ENCODE measurements around the gene NBEA. TPM values are rescaled to one million over a fixed set of nuclear protein-coding genes. Genes with fewer than 3 reads are reported as not detected.

NBEA gene
- total and polyA plus RNA-seq, 2 experiments from 2014 or later = 9.1 to 29.1 TPM

GRCh38 chr13:35162420-35162819, 220.3 kb downstream of the NBEA start:
- Histone ChIP-seq H3K4me1 (ENCODE audit: insufficient read depth) (peaks cover 10% of the 10 kb centered on the region; the same call in 1 of the 2 replicates), H4K20me1 (replicated peaks; ENCODE audit: insufficient read depth) (no peaks in the 10 kb centered on the region), H3K79me2 (replicated peaks; ENCODE audit: insufficient read depth) (no peaks in the 10 kb centered on the region), H3K27ac (ENCODE audit: low read depth) (no peak overlapping the region), H3K27me3 (ENCODE audit: insufficient read depth) (no peaks in the 10 kb centered on the region), H3K4me2 (no peak overlapping the region), H3K9me2 (ENCODE audit: insufficient read depth) (no peaks in the 10 kb centered on the region), H2AFZ (no peak overlapping the region), H3K4me3 (no peak overlapping the region), H3F3A (replicated peaks; ENCODE audit: low read depth) (no peaks in the 10 kb centered on the region), H3K36me3 (ENCODE audit: insufficient read depth) (no peaks in the 10 kb centered on the region)
- H3K4me1 Mint-ChIP-seq = peaks cover 27% of the 10 kb centered on the region; the same call in 2 of the 3 replicates
- H3K4me3 Mint-ChIP-seq = no peak overlapping the region
- no peak for DNase-seq (ENCODE audit: low spot score)
- peaks cover 8% of the 10 kb centered on the region; the same call in 2 of the 3 replicates for H3K36me3 Mint-ChIP-seq (ENCODE audit: low read depth)
- H3K9me3 Mint-ChIP-seq = no peaks in the 10 kb centered on the region
- TF ChIP-seq, protein P1, sequence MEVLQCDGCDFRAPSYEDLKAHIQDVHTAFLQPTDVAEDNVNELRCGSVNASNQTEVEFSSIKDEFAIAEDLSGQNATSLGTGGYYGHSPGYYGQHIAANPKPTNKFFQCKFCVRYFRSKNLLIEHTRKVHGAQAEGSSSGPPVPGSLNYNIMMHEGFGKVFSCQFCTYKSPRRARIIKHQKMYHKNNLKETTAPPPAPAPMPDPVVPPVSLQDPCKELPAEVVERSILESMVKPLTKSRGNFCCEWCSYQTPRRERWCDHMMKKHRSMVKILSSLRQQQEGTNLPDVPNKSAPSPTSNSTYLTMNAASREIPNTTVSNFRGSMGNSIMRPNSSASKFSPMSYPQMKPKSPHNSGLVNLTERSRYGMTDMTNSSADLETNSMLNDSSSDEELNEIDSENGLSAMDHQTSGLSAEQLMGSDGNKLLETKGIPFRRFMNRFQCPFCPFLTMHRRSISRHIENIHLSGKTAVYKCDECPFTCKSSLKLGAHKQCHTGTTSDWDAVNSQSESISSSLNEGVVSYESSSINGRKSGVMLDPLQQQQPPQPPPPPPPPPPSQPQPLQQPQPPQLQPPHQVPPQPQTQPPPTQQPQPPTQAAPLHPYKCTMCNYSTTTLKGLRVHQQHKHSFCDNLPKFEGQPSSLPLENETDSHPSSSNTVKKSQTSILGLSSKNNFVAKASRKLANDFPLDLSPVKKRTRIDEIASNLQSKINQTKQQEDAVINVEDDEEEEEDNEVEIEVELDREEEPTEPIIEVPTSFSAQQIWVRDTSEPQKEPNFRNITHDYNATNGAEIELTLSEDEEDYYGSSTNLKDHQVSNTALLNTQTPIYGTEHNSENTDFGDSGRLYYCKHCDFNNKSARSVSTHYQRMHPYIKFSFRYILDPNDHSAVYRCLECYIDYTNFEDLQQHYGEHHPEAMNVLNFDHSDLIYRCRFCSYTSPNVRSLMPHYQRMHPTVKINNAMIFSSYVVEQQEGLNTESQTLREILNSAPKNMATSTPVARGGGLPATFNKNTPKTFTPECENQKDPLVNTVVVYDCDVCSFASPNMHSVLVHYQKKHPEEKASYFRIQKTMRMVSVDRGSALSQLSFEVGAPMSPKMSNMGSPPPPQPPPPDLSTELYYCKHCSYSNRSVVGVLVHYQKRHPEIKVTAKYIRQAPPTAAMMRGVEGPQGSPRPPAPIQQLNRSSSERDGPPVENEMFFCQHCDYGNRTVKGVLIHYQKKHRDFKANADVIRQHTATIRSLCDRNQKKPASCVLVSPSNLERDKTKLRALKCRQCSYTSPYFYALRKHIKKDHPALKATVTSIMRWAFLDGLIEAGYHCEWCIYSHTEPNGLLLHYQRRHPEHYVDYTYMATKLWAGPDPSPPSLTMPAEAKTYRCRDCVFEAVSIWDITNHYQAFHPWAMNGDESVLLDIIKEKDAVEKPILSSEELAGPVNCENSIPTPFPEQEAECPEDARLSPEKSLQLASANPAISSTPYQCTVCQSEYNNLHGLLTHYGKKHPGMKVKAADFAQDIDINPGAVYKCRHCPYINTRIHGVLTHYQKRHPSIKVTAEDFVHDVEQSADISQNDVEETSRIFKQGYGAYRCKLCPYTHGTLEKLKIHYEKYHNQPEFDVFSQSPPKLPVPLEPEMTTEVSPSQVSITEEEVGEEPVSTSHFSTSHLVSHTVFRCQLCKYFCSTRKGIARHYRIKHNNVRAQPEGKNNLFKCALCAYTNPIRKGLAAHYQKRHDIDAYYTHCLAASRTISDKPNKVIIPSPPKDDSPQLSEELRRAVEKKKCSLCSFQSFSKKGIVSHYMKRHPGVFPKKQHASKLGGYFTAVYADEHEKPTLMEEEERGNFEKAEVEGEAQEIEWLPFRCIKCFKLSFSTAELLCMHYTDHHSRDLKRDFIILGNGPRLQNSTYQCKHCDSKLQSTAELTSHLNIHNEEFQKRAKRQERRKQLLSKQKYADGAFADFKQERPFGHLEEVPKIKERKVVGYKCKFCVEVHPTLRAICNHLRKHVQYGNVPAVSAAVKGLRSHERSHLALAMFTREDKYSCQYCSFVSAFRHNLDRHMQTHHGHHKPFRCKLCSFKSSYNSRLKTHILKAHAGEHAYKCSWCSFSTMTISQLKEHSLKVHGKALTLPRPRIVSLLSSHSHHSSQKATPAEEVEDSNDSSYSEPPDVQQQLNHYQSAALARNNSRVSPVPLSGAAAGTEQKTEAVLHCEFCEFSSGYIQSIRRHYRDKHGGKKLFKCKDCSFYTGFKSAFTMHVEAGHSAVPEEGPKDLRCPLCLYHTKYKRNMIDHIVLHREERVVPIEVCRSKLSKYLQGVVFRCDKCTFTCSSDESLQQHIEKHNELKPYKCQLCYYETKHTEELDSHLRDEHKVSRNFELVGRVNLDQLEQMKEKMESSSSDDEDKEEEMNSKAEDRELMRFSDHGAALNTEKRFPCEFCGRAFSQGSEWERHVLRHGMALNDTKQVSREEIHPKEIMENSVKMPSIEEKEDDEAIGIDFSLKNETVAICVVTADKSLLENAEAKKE (CRISPR knock-in tag; IDR thresholded peaks at IDR 0.05) = no peak
- TF ChIP-seq EZH2 (IDR thresholded peaks at IDR 0.05; ENCODE audit: low read depth, unreplicated experiment) (no peak), POLR2AphosphoS5 (IDR thresholded peaks at IDR 0.05; ENCODE audit: low read depth) (no peak), ETS1 (IDR thresholded peaks at IDR 0.05) (no peak), ZNF114 (CRISPR knock-in tag; IDR thresholded peaks at IDR 0.05) (no peak), JUNB (IDR thresholded peaks at IDR 0.05; ENCODE audit: unreplicated experiment) (no peak)
- TF ChIP-seq, protein P2, sequence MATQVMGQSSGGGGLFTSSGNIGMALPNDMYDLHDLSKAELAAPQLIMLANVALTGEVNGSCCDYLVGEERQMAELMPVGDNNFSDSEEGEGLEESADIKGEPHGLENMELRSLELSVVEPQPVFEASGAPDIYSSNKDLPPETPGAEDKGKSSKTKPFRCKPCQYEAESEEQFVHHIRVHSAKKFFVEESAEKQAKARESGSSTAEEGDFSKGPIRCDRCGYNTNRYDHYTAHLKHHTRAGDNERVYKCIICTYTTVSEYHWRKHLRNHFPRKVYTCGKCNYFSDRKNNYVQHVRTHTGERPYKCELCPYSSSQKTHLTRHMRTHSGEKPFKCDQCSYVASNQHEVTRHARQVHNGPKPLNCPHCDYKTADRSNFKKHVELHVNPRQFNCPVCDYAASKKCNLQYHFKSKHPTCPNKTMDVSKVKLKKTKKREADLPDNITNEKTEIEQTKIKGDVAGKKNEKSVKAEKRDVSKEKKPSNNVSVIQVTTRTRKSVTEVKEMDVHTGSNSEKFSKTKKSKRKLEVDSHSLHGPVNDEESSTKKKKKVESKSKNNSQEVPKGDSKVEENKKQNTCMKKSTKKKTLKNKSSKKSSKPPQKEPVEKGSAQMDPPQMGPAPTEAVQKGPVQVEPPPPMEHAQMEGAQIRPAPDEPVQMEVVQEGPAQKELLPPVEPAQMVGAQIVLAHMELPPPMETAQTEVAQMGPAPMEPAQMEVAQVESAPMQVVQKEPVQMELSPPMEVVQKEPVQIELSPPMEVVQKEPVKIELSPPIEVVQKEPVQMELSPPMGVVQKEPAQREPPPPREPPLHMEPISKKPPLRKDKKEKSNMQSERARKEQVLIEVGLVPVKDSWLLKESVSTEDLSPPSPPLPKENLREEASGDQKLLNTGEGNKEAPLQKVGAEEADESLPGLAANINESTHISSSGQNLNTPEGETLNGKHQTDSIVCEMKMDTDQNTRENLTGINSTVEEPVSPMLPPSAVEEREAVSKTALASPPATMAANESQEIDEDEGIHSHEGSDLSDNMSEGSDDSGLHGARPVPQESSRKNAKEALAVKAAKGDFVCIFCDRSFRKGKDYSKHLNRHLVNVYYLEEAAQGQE (IDR thresholded peaks at IDR 0.05; ENCODE audit: unreplicated experiment) = no peak
- H3K27ac Mint-ChIP-seq = peak overlapping the region; percentile 10; the same call in 1 of the 2 replicates
- no peak for ATAC-seq
- H3K27me3 Mint-ChIP-seq (ENCODE audit: insufficient read depth, low read depth, poor library complexity) = no peaks in the 10 kb centered on the region

All from GM23338 (cell line).